Measurements from ENCODE around the gene UAP1L1.
A peak's percentile ranks its signal among the peaks of the same experiment; 100 is the strongest.
"Not testable (repeated sequence)": the region's sequence is repeated elsewhere in the genome, so short reads cannot be mapped to it uniquely, and the experiment has no call there.

The UAP1L1 gene

GRCh38 chr9:137116027-137116507, 38.8 kb downstream of the UAP1L1 start:
- no peak for DNase-seq

- DNase-seq = no peak
Measured at GRCh38 chr9:137116728-137117127, 39.4 kb downstream of the UAP1L1 start.

GRCh38 chr9:137117269-137117731, 40.0 kb downstream of the UAP1L1 start:
- no peak for DNase-seq

- not testable (repeated sequence) for DNase-seq
Measured at GRCh38 chr9:137118092-137118603, 40.8 kb downstream of the UAP1L1 start.

GRCh38 chr9:137121927-137122795, 44.8 kb downstream of the UAP1L1 start:
- DNase-seq = not testable (repeated sequence)

- not testable (repeated sequence) for DNase-seq
Measured at GRCh38 chr9:137122796-137123467, 45.6 kb downstream of the UAP1L1 start.

- no peak for DNase-seq
Measured at GRCh38 chr9:137123468-137123837, 46.1 kb downstream of the UAP1L1 start.

- not testable (repeated sequence) for DNase-seq
Measured at GRCh38 chr9:137123952-137124462, 46.7 kb downstream of the UAP1L1 start.

- no peak for DNase-seq
Measured at GRCh38 chr9:137126786-137127185, 49.5 kb downstream of the UAP1L1 start.

GRCh38 chr9:137127301-137128157, 50.2 kb downstream of the UAP1L1 start:
- peak; percentile 56 for DNase-seq

- DNase-seq = peak; percentile 50
Measured at GRCh38 chr9:137128158-137128861, 51.0 kb downstream of the UAP1L1 start.

- DNase-seq = peak; percentile 38
Measured at GRCh38 chr9:137128862-137129455, 51.6 kb downstream of the UAP1L1 start.

- peak; percentile 95 for DNase-seq
Measured at GRCh38 chr9:137129456-137130175, 52.3 kb downstream of the UAP1L1 start.

- peak; percentile 34 for DNase-seq
Measured at GRCh38 chr9:137130176-137130755, 52.9 kb downstream of the UAP1L1 start.

Measured in activated CD4-positive, alpha-beta T cell treated with anti-CD3 and anti-CD28 coated beads, Interleukin-2, Interleukin-6, amounts not matched to agents 100 ng/mL and 50 ng/mL, durations not matched to agents 16 hours and 8 hours (primary cell).